Nephron (organoid): Measurements from ENCODE around the gene EVA1B.

Experiments
- H3K27ac Mint-ChIP-seq, 3 experiments: 2 replicates each; pipeline ENCODE4 v1.8.0; 2020; ENCODE audit warnings: mixed read lengths in 3 of 3, mild to moderate bottlenecking in 2 of 3, moderate library complexity in 1 of 3
- H3K27me3 Mint-ChIP-seq: 2 replicates; pipeline ENCODE4 v1.8.0; 2021; ENCODE audit warnings: low read depth, mild to moderate bottlenecking, moderate library complexity, mixed read lengths
- H3K36me3 Mint-ChIP-seq: 2 replicates; pipeline ENCODE4 v1.8.0; 2020; ENCODE audit warnings: low read depth, mixed read lengths
- H3K4me1 Mint-ChIP-seq: 2 replicates; pipeline ENCODE4 v1.8.0; 2020; ENCODE audit warnings: mixed read lengths
- H3K4me3 Mint-ChIP-seq, 3 experiments: 2 replicates each; pipeline ENCODE4 v1.8.0; 2020; ENCODE audit warnings: mild to moderate bottlenecking in 3 of 3, mixed read lengths in 3 of 3, moderate library complexity in 2 of 3
- H3K9me3 Mint-ChIP-seq: 2 replicates; pipeline ENCODE4 v1.8.0; 2020; ENCODE audit warnings: mixed read lengths
- TF ChIP-seq, protein P1 (sequence below), 3 experiments: fragments of 200-600 bp; sonication (generic); IDR thresholded peaks; one replicate each; pipeline ENCODE4 v1.5.0; 2021; ENCODE audit warnings: antibody characterized with exemption in 3 of 3; ENCODE audit not compliant: unreplicated experiment in 3 of 3

Gene EVA1B

GRCh38 chr1:36327421-36328087 lies 4.1 kb upstream of the EVA1B start:
- H3K4me1 Mint-ChIP-seq: peaks cover 45% of the 10 kb centered on the region
- peaks cover 11% of the 10 kb centered on the region for H3K36me3 Mint-ChIP-seq
- TF ChIP-seq, protein P1, sequence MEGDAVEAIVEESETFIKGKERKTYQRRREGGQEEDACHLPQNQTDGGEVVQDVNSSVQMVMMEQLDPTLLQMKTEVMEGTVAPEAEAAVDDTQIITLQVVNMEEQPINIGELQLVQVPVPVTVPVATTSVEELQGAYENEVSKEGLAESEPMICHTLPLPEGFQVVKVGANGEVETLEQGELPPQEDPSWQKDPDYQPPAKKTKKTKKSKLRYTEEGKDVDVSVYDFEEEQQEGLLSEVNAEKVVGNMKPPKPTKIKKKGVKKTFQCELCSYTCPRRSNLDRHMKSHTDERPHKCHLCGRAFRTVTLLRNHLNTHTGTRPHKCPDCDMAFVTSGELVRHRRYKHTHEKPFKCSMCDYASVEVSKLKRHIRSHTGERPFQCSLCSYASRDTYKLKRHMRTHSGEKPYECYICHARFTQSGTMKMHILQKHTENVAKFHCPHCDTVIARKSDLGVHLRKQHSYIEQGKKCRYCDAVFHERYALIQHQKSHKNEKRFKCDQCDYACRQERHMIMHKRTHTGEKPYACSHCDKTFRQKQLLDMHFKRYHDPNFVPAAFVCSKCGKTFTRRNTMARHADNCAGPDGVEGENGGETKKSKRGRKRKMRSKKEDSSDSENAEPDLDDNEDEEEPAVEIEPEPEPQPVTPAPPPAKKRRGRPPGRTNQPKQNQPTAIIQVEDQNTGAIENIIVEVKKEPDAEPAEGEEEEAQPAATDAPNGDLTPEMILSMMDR (IDR thresholded peaks at IDR 0.05; ENCODE audit: unreplicated experiment in 3 of 3): no peak
- no peaks in the 10 kb centered on the region for H3K27me3 Mint-ChIP-seq
- peak overlapping the region; percentile 5 to 41 (median 36) for H3K4me3 Mint-ChIP-seq
- H3K27ac Mint-ChIP-seq: peak overlapping the region; percentile 99
- H3K9me3 Mint-ChIP-seq: no peaks in the 10 kb centered on the region

DNA sequence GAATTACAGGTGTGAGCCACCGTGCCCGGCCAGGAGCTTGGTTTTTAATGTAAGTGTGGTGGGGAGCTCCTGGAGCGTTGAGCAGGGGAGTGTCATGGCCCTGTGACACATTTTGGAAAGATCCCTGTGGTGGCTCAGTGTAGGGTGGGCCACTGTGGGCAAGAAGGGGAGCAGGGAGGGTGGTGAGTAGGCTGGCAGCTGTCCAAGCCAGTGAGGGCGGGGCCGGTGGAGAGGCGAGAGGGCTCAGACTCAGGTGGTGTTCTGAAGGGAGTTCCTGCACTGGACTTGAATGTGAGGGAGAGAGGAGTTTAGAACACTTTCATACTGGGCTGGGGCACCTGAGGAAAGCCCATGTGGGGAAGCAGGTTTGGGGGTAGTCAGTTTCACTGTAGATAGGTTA lies 3.1 kb upstream of the EVA1B start:
- Mint-ChIP-seq H3K27ac (peak overlapping the region; percentile 99), H3K36me3 (peaks cover 10% of the 10 kb centered on the region), H3K4me3 (peak overlapping the region in 2 of 3 experiments; percentile 6 to 27), H3K27me3 (no peaks in the 10 kb centered on the region), H3K9me3 (no peaks in the 10 kb centered on the region), H3K4me1 (peaks cover 49% of the 10 kb centered on the region)
- TF ChIP-seq, protein P1 (IDR thresholded peaks at IDR 0.05; ENCODE audit: unreplicated experiment in 3 of 3): no peak

DNA sequence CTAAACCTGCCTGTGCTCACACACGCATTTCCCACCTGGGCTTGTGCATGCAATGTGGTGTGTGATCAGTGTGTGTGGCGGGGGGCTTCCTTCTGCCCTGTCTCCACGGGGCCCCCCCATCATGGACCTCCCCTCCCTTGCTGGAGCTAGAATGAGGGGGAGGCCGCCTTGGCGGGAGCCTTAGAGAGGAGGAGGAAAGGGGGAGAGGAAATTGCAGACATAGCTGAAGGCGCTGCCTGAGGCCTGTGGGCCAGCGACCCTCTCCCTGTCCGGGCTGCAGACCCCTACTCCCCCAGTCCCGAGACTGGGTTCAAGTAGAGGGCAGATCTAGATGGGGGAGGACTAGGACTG lies 883 bp upstream of the EVA1B start:
- Mint-ChIP-seq H3K36me3 (peaks cover 8% of the 10 kb centered on the region), H3K27me3 (no peaks in the 10 kb centered on the region), H3K4me3 (peak overlapping the region; percentile 90 to 93 (median 91)), H3K9me3 (no peaks in the 10 kb centered on the region), H3K27ac (peak overlapping the region; percentile 99), H3K4me1 (peaks cover 57% of the 10 kb centered on the region)
- TF ChIP-seq, protein P1 (IDR thresholded peaks at IDR 0.05; ENCODE audit: unreplicated experiment in 3 of 3): no peak

GRCh38 chr1:36322786-36323635 lies 434 bp downstream of the EVA1B start:
- Mint-ChIP-seq H3K9me3 (no peaks in the 10 kb centered on the region), H3K4me3 (peak overlapping the region; percentile 81 to 86 (median 86)), H3K36me3 (peaks cover 11% of the 10 kb centered on the region), H3K27me3 (no peaks in the 10 kb centered on the region), H3K4me1 (peaks cover 51% of the 10 kb centered on the region), H3K27ac (peak overlapping the region; percentile 88 to 99 (median 94))
- TF ChIP-seq, protein P1 (IDR thresholded peaks at IDR 0.05; ENCODE audit: unreplicated experiment in 3 of 3): no peak

GRCh38 chr1:36322041-36322785 lies 1.2 kb downstream of the EVA1B start:
- Mint-ChIP-seq H3K27me3 (no peaks in the 10 kb centered on the region), H3K9me3 (no peaks in the 10 kb centered on the region), H3K36me3 (peaks cover 14% of the 10 kb centered on the region), H3K4me1 (peaks cover 43% of the 10 kb centered on the region), H3K27ac (peak overlapping the region; percentile 94 to 100 (median 97)), H3K4me3 (peak overlapping the region; percentile 87 to 91 (median 88))
- TF ChIP-seq, protein P1 (IDR thresholded peaks at IDR 0.05; ENCODE audit: unreplicated experiment in 3 of 3): no peak
